Cardiac atrium fibroblast (primary cell): ENCODE data around the gene KMT2D. TPM values are rescaled to one million over a fixed set of nuclear protein-coding genes. Genes with fewer than 3 reads are reported as not detected.

ENCODE experiments used
- total RNA-seq: library from RNA; depleted of rRNA; stranded (reverse); fragments of >200 nt; gene quantifications from 2 replicates; pipeline ENCODE4 v1.2.3, GENCODE V29; 2015

Gene KMT2D, protein sequence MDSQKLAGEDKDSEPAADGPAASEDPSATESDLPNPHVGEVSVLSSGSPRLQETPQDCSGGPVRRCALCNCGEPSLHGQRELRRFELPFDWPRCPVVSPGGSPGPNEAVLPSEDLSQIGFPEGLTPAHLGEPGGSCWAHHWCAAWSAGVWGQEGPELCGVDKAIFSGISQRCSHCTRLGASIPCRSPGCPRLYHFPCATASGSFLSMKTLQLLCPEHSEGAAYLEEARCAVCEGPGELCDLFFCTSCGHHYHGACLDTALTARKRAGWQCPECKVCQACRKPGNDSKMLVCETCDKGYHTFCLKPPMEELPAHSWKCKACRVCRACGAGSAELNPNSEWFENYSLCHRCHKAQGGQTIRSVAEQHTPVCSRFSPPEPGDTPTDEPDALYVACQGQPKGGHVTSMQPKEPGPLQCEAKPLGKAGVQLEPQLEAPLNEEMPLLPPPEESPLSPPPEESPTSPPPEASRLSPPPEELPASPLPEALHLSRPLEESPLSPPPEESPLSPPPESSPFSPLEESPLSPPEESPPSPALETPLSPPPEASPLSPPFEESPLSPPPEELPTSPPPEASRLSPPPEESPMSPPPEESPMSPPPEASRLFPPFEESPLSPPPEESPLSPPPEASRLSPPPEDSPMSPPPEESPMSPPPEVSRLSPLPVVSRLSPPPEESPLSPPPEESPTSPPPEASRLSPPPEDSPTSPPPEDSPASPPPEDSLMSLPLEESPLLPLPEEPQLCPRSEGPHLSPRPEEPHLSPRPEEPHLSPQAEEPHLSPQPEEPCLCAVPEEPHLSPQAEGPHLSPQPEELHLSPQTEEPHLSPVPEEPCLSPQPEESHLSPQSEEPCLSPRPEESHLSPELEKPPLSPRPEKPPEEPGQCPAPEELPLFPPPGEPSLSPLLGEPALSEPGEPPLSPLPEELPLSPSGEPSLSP (N-terminal part only)
- total RNA-seq, result 21.1 and 23.6 TPM in 2 replicates

DNA sequence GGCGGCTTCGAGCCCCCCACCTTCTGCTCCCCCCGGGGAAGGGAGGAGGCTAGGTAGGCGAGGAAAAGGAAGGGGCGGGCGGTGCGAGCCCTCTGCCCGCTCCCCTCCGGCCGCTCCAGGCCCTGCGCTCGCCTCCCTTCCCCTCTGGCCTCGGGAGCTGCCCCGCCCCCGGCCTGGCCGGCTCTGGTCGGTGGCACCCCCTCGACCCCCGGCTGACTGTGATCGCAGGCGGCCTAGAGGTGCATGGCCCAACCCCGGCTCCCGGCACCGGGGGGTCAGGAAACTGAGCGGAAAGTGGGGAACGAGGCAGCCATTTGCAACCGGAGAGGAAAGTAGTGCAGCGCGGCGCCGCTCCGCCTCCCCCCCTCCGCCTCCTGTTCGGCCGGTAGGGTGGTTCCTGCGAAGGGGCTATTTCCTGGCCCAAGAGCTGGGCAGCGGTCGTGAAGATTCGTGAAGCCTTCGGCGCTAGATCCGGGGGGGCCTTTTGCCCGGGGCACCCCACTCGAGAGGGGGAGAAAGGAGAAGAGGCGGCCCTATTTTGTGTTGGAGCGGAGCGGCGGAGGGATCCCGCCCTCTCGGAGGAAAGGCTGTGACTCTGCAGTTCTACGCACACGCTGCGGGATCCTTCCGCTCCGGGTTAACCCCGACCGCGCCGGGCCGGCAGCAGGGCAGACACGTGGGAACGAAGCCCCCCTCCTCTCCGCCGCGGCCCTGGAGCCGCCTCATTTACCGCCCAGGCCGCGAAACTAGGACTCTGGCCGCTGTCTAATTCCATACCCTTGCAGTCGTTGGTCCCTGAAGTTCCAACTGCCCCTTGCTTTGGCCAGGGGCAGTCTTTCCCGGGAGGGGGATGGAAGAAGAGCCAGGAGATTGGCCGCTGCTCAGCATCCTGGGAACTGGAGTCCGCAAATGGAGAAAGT is at the start of gene KMT2D:
Gene KMT2D, minus strand, starts transcription at position 558 of the 920 bp plus-strand sequence. CDS start 5,470 bp downstream, outside the sequence.

DNA sequence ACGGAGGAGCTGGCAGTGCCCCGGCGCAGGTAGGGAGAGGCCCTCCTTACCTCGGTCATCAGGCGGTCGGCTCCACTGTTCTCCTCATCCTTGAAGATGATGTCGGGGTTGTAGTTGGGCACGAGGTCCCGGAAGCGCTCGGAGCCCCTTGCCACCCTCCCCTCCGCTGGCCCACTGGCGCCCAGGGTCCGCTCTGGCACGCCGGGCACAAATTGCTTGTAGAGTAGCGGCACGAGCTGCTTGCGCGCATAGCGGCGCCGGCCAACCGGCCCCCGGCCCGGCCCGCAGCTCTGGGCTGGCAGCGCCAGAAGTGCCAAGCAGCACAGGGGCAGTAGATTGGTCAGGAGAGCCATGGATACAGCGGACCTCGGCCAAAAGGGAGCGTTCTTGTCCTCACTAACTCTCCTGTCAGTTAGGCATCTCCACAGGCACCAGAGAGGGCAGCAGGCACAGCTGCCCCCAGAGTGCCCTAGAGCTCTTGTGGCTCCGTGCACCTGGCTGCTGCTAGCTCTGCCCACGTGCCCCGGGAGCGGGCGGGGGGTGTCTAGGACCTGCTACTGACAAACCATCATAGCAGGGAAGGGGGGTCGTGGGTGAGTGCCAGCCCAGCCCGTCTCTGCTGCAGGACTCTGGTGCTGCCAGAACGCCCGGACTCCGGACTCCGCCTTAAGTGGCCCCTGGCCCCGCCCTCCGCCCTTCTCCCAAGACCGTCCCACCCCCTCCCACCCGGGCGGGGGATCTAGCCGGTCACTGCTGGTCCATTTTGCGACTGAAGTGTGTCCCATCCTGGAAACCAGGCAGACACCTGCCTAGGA is 33.8 kb upstream of the KMT2D start, which contains the start of gene DHH:
Gene DHH, minus strand, starts transcription at position 642 of the 815 bp plus-strand sequence. Its CDS starts 289 bp downstream, at position 353.

GRCh38 chr12:49069507-49070346 is 9.1 kb upstream of the KMT2D start, which contains the start of gene RHEBL1:
TSS of gene RHEBL1 (minus strand) at chr12:49069979. CDS start at chr12:49069785, 194 bp downstream.

DNA sequence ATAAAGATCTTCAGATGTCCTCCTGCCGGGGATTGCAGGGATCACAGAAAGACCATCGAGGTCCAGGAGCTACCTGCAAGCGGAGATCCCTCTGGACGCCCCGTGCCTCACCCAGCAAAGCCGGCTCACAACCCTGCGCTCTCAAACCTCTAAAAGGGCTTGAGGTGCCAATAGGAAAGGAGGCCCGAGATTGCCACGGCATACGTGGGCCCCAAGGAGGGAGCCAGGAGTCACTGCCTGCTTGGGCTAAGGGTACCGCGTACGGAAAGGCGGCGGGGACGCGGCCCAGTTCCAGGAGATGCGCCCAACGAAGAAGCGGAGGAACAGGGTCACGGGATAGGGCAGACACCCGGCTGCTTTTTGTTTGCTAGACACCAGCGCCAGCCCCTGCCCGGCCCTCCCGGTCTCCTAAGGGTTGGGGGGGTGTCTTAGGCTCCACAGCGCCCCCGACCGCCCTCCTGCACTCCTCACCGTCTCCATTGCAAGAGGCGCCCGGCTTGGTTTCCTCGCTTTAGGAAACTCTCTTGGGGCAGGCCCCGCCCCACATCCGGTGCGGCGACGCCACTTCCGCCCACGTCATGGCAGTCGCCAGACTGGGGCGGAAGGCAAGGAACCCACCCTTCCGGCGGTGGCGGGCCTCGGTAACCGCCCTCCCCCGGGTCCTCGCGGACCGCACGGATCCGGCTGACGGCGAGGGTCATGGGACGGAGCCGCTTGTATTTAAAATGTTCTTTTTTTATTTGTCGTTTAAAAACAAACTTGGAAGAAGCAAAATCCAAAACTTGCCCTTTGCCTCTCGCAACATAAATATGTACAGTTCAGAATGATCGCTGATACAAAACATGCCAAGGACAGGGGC is 42.1 kb downstream of the KMT2D start, which contains the start of gene PRKAG1:
Gene PRKAG1, minus strand, starts transcription at position 516 of the 859 bp plus-strand sequence. Its CDS starts 36 bp downstream, at position 480.

Other genes with a start within 250 kb of the KMT2D start
- gene CACNB3, start 242.3 kb downstream of the KMT2D start, total RNA-seq, result 11.7 and 27.3 TPM in 2 replicates
- 39.7 and 41.5 TPM in 2 replicates for gene DDX23, start 208.6 kb downstream of the KMT2D start, total RNA-seq
- 0.18 TPM in 1 of 2 replicates, not detected in the other for gene RND1, start 194.9 kb downstream of the KMT2D start, total RNA-seq
- 57.0 and 72.1 TPM in 2 replicates for gene FKBP11, start 135.3 kb downstream of the KMT2D start, total RNA-seq
- gene ARF3, start 103.3 kb downstream of the KMT2D start, total RNA-seq, result 72.0 and 83.8 TPM in 2 replicates
- 0.18 TPM in 1 of 2 replicates, not detected in the other for gene WNT10B, start 89.1 kb downstream of the KMT2D start, total RNA-seq
- gene WNT1, start 82.5 kb downstream of the KMT2D start, total RNA-seq, result not detected in 2 replicates
- gene DDN, start 61.4 kb downstream of the KMT2D start, total RNA-seq, result 0.32 TPM in 1 of 2 replicates, not detected in the other
- gene PRKAG1, start 42.0 kb downstream of the KMT2D start, total RNA-seq, result 56.9 and 62.5 TPM in 2 replicates
- not detected in 2 replicates for gene RHEBL1, start 9.2 kb upstream of the KMT2D start, total RNA-seq
- not detected in 2 replicates for gene DHH, start 34.0 kb upstream of the KMT2D start, total RNA-seq
- gene LMBR1L, start 50.1 kb upstream of the KMT2D start, total RNA-seq, result 45.7 and 63.5 TPM in 2 replicates
- 1,105 and 1,347 TPM in 2 replicates for gene TUBA1B, start 70.6 kb upstream of the KMT2D start, total RNA-seq
- 328 and 443 TPM in 2 replicates for gene TUBA1A, start 128.3 kb upstream of the KMT2D start, total RNA-seq
- gene TUBA1C, start 204.3 kb upstream of the KMT2D start, total RNA-seq, result 449 and 490 TPM in 2 replicates
- 1.3 TPM in 1 of 2 replicates, not detected in the other for gene PRPH, start 234.4 kb upstream of the KMT2D start, total RNA-seq